Stimulated activated naive CD8-positive, alpha-beta T cell treated with anti-CD3 and anti-CD28 coated beads, Interleukin-15, Interleukin-2, amounts not matched to agents 100 U/mL and 50 U/mL, for 24 hours (primary cell): Measurements from ENCODE around the gene CSTPP1.
A peak's percentile ranks its signal among the peaks of the same experiment; 100 is the strongest.
"Not testable (repeated sequence)": the region's sequence is repeated elsewhere in the genome, so short reads cannot be mapped to it uniquely, and the experiment has no call there.

ENCODE experiments used
- ATAC-seq: fragments of 150-1000 bp; cut with Tn5 transposase; one replicate; pipeline ENCODE4 v1.10.0; 2021
- DNase-seq: peaks from one replicate; pipeline ENCODE4 v3.0.0; 2021

Gene CSTPP1

DNA sequence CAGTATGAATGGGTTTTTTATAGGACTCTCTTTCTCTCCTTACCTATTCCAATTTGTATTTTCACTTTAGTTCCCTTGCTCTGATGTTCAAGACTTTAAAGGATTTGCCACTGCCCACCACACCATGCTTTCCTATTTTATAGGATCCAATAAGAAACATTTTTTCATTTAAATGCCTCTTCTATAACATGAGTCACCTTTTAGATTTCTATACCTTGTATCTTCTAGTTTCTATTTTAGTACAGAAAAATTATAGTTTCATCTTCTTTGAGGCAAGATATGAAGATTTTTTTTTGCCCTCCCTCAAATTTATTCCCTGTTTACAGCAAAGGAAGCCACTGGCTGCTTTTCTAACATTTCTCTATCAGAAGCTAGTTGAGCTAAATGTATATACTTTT lies 163.4 kb downstream of the CSTPP1 start:
- no peak for ATAC-seq
- no peak for DNase-seq

DNA sequence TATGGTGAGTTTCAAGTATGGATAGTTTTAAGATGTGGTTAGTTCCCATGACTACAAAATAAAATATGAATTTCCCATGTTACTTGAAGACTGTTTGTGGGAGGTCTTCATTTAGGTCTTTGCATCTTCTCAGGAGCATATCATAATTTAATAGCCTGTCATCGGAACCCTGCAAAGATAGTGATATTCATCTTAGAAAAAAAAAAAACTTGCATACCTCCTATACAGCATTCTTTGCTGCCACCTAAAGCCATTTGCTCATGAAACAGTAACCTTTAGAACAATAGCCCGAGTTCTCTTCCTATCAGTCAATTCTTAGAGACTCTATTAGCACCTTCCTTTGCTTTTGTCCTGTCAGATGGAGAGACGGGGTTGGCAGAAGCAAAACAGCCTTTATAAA lies 164.8 kb downstream of the CSTPP1 start:
- DNase-seq, result no peak
- no peak for ATAC-seq

GRCh38 chr11:47104261-47104950 lies 167.8 kb downstream of the CSTPP1 start:
- DNase-seq (no peak), ATAC-seq (no peak)

- DNase-seq (no peak), ATAC-seq (no peak)
Observed at GRCh38 chr11:47105541-47105940, 169.0 kb downstream of the CSTPP1 start.

GRCh38 chr11:47105974-47106373 lies 169.4 kb downstream of the CSTPP1 start:
- ATAC-seq (no peak), DNase-seq (no peak)

- ATAC-seq, result no peak
- no peak for DNase-seq
Observed at GRCh38 chr11:47106798-47107411, 170.3 kb downstream of the CSTPP1 start.

- DNase-seq (no peak), ATAC-seq (peak; percentile 9)
Observed at GRCh38 chr11:47107744-47108143, 171.2 kb downstream of the CSTPP1 start.

DNA sequence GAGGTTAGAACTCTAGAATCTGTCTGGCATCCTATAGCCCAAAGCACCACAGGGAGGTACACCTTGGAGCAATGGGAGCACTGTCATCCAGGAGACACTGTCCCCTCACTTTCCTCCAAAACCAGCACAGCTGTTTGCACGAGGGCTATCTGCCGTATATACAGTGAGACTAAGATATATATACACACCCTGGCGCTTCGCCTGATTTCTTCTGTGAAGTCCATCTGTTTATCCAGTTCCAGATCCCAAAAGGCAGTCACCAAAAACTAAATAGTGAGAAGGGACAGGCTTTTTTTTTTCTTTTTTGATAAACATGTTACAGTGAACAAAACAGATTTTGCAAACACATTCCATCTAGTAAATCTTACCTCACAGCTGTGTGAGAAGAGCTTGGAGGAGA lies 171.7 kb downstream of the CSTPP1 start:
- ATAC-seq, result peak; percentile 14
- DNase-seq, result no peak

DNA sequence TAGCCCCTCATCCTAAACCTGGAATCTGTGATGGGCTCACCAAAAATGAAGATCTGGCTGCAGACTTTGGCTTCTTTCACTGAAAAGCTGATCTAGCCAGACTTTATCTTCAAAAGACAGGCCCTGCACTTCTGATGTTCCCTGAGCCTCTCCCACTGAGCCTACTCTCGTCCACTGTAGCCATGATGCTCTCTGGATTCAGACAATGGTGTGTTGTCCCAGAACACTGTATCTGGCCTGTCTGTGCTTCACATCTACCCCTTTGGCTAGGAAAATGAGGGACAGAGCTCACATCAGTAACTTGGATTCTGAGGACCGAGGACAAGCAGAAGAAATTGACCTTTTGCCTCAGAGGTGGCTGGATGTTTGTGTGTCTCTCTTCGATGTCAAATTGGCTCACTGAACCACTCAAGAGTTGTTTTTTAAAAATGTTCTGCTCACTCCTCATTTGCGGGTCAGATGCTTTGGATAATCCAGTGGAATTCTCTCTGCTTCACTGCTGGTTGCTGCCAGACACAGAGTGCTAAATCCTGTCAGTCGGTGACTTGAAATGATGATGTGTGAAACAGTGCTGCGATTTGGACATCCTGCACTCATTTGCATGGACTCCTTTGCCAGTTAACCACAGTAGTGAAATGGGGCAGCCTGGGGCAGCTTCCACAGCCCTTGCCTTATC lies 172.6 kb downstream of the CSTPP1 start:
- ATAC-seq (no peak), DNase-seq (no peak)

- ATAC-seq (no peak), DNase-seq (no peak)
Observed at GRCh38 chr11:47109727-47110246, 173.2 kb downstream of the CSTPP1 start.

DNA sequence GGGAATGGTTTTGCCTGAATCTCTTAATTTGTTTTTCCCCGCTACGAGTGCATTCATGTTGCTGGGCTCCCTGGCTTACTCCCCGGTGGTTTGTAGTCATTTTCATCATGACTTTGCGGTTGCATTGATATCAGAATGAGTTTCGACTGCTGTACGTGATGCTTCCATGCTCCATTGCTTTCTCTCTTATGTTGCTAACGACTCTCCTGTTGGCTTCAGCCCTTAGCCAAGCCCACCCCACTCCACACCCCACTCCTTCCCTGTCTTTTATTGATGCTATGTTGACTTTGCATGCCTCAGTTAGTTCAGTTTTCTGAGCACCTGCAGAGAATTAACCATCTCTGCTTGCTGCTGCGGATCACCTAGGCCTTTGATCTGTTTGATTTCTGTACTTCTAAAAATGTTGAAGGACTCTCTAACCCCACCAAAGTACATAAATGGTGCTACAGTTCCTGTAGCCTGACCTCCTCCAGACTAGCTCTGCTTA lies 174.8 kb downstream of the CSTPP1 start:
- ATAC-seq (no peak), DNase-seq (no peak)

- ATAC-seq, DNase-seq: not testable (repeated sequence)
Observed at GRCh38 chr11:47112941-47113340, 176.4 kb downstream of the CSTPP1 start.

DNA sequence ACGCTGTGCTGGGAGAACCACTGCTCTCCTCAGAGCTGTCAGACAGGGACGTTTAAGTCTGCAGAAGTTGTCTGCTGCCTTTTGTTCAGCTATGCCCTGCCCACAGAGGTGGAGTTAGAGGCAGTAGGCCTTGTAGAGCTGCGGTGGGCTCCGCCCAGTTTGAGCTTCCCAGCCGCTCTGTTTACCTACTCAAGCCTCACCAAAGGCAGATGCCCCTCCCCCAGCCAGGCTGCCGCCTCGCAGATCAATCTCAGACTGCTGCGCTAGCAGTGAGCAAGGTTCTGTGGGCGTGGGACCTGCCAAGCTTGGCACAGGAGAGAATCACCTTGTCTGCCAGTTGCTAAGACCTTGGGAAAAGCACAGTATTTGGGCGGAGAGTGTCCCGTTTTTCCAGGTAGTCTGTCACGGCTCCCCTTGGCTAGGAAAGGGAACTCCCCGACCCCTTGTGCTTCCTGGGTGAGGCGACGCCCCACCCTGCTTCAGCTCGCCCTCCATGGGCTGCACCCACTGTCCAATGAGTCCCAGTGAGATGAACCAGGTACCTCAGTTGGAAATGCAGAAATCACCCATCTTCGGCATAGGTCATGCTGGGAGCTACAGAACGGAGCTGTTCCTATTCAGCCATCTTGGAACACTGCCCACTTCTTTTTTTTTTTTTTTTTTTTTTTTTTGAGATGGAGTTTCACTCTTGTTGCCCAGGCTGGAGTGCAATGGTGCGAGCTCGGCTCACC lies 182.6 kb downstream of the CSTPP1 start:
- not testable (repeated sequence) for ATAC-seq
- DNase-seq, result peak; percentile 9

- DNase-seq (no peak), ATAC-seq (no peak)
Observed at GRCh38 chr11:47121056-47121455, 184.5 kb downstream of the CSTPP1 start.

DNA sequence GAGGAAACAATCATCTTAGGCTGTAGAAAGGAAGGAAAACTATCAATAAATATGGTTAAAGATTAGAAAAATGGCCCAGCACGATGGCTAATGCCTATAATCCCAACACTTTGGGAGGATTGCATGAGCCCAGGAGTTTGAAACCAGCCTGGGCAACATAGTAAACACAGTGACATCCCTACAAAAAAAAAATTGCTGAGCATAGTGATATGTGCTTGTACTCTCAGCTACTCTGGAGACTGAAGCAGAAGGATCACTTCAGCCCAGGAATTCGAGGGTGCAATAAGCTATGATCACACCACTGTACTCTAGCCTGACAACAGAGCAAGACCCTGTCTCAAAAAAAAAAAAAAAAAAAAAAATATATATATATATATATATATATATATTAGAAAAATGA lies 185.2 kb downstream of the CSTPP1 start:
- DNase-seq (no peak), ATAC-seq (no peak)

GRCh38 chr11:47123094-47123493 lies 186.5 kb downstream of the CSTPP1 start:
- no peak for DNase-seq

DNA sequence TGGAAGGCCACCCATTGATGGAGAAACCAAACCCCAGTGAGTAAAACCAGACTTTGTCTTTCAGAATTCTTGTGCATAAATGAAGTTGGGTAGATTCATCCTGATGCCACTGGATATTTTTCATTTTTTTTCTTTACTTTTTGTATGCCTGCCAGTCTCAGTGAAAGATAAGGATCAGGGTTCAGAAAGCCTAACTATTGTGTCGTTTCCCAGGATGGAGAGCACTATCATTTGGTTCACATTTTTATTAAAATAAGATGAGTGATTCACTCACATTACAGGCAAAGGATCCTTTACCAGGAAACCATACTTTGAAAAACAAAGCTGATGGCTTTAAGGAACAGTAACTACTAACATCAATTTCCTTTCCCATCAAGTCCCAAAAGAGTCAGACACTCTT lies 188.1 kb downstream of the CSTPP1 start:
- DNase-seq (no peak), ATAC-seq (no peak)

More at GRCh38 chr11:47123094-47123493, 186.5 kb downstream of the CSTPP1 start:
- no peak for ATAC-seq

GRCh38 chr11:47125083-47125482 lies 188.5 kb downstream of the CSTPP1 start:
- DNase-seq (no peak), ATAC-seq (no peak)

DNA sequence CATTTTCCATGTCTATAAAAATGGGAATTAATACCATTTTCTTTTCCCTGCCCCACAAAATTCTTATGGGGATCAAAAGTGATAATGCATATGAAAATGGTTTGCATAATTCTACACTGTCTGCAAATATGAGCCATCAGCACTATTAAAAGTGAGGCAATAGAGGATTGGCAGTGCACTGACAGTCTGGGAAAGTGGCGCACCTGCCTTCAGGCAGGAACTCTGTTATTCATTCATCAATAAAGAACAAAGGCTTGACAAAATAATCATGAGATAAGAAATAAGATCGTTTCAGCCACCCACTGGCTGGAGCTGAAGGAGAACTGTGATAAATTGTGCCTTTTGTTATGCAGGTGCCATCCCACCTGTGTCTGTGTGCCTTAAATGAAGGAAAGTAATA lies 190.7 kb downstream of the CSTPP1 start:
- no peak for ATAC-seq
- no peak for DNase-seq

- ATAC-seq, result no peak
- no peak for DNase-seq
Observed at GRCh38 chr11:47130543-47130942, 194.0 kb downstream of the CSTPP1 start.

DNA sequence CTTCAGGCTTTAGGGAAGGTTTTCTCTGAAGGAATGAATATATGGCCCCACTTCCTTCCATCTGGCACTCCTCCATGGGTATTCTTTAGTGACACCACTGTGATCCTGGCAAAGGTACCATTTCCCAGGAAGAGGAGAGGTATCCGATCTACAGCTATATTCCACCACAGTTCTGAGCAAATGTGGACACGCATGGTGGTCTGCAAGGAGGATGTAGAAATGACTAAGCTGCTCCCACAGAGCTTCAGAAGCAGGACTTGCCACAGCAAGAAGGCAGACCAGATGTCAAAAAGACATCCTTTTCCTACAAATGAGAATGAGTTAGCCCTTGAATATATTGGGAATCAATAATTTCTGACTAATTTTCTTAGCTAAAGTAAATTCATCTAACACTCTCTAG lies 194.6 kb downstream of the CSTPP1 start:
- DNase-seq, result no peak
- ATAC-seq, result no peak

DNA sequence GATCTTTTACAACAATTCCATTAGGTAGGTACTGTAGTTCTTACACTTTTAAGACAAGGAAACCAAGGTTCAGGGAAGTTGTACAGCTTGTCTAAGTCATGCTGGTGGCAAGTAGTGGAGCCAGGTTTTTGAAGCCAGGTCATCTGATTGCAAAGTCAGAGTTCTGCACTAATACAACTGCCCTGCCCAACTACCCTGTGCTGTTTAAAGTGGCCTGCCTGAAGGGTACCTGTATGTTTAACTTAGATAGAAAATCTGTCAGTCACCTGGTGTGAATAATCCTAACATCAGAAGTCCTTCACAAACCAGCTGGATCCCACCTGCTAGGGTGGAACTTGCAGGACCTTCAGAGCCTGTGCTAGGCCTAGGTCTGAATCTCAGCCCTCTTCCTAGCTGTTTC lies 195.9 kb downstream of the CSTPP1 start:
- DNase-seq (no peak), ATAC-seq (no peak)
